WTC11 (cell line): ENCODE measurements around the gene SUGP2. TPM values are rescaled to one million over a fixed set of nuclear protein-coding genes. Genes with fewer than 3 reads are reported as not detected.

ENCODE experiments used
- ATAC-seq: fragments of 200-7000 bp; cut with Tn5 transposase; 2 replicates; pipeline ENCODE4 v1.10.0; 2021; ENCODE audit warnings: mild to moderate bottlenecking, moderate library complexity
- CTCF ChIA-PET: fragments of 300-600 bp; sonication (Branson Sonifier 250); formaldehyde crosslinking; loops from one replicate; lab custom pipeline; 2021; ENCODE audit warnings: antibody characterized with exemption; lab: Charles Lee
- POLR2A ChIA-PET: fragments of 350-600 bp; sonication (Branson Sonifier 250); formaldehyde crosslinking; loops from one replicate; lab custom pipeline; 2021; ENCODE audit warnings: antibody characterized with exemption; lab: Charles Lee
- DNase-seq: peaks from one replicate; pipeline ENCODE4 v3.0.0; 2021; ENCODE audit warnings: low spot score
- H3K27ac Mint-ChIP-seq: 2 replicates; pipeline ENCODE4 v1.8.0; 2021; ENCODE audit warnings: mixed read lengths
- H3K27me3 Mint-ChIP-seq: 2 replicates; pipeline ENCODE4 v1.8.0; 2021; ENCODE audit warnings: low read depth, mild to moderate bottlenecking, moderate library complexity, mixed read lengths
- H3K36me3 Mint-ChIP-seq: 2 replicates; pipeline ENCODE4 v1.8.0; 2021; ENCODE audit warnings: mixed read lengths
- H3K4me1 Mint-ChIP-seq: 2 replicates; pipeline ENCODE4 v1.8.0; 2022; ENCODE audit warnings: mixed read lengths
- H3K4me3 Mint-ChIP-seq: 2 replicates; pipeline ENCODE4 v1.8.0; 2021; ENCODE audit warnings: mild to moderate bottlenecking, moderate library complexity, mixed read lengths
- H3K9me3 Mint-ChIP-seq: 2 replicates; pipeline ENCODE4 v1.8.0; 2021; ENCODE audit warnings: mixed read lengths
- ATF1 ChIP-seq: sonication (generic); formaldehyde crosslinking; IDR thresholded peaks from 2 replicates; pipeline ENCODE4 v1.8.1; 2023; ENCODE audit warnings: mild to moderate bottlenecking, moderate library complexity, missing genetic modification reagents
- ATF2 ChIP-seq: sonication (generic); formaldehyde crosslinking; IDR thresholded peaks from 2 replicates; pipeline ENCODE4 v1.8.1; 2022; ENCODE audit warnings: low read depth, missing genetic modification reagents, borderline replicate concordance
- ATF3 ChIP-seq: sonication (generic); formaldehyde crosslinking; conservative IDR thresholded peaks from 2 replicates; pipeline ENCODE4 v1.8.1; 2022; ENCODE audit warnings: mild to moderate bottlenecking, missing genetic modification reagents
- CREM ChIP-seq: sonication (generic); formaldehyde crosslinking; IDR thresholded peaks from 2 replicates; pipeline ENCODE4 v1.8.1; 2022; ENCODE audit warnings: mild to moderate bottlenecking, missing genetic modification reagents, moderate library complexity
- ETV6 ChIP-seq: sonication (generic); formaldehyde crosslinking; IDR thresholded peaks from 2 replicates; pipeline ENCODE4 v1.8.1; 2022; ENCODE audit warnings: mild to moderate bottlenecking, missing genetic modification reagents
- HMGA2 ChIP-seq: fragments of 250-450 bp; sonication (Bioruptor Pico); IDR thresholded peaks from 2 replicates; pipeline ENCODE4 v1.4.0; 2021; ENCODE audit warnings: mild to moderate bottlenecking, moderate library complexity
- JAZF1 ChIP-seq: fragments of 250-450 bp; sonication (Bioruptor Pico); IDR thresholded peaks from 2 replicates; pipeline ENCODE4 v1.9.0; 2021; ENCODE audit warnings: moderate library complexity, mild to moderate bottlenecking, inconsistent platforms
- MLX ChIP-seq: sonication (generic); formaldehyde crosslinking; IDR thresholded peaks from 2 replicates; pipeline ENCODE4 v1.8.1; 2023; ENCODE audit warnings: mild to moderate bottlenecking, missing genetic modification reagents, moderate library complexity
- NFATC4 ChIP-seq: fragments of 250-450 bp; sonication (Bioruptor Pico); IDR thresholded peaks from 2 replicates; pipeline ENCODE4 v1.9.0; 2021; ENCODE audit warnings: mild to moderate bottlenecking
- NR1H2 ChIP-seq: sonication (generic); formaldehyde crosslinking; IDR thresholded peaks from 2 replicates; pipeline ENCODE4 v1.9.0; 2021; ENCODE audit warnings: mild to moderate bottlenecking, moderate library complexity, missing genetic modification reagents
- PRDM15 ChIP-seq: sonication (generic); formaldehyde crosslinking; IDR thresholded peaks from 2 replicates; pipeline ENCODE4 v1.8.0; 2022; ENCODE audit warnings: missing genetic modification reagents
- RELA ChIP-seq: sonication (generic); formaldehyde crosslinking; IDR thresholded peaks from 2 replicates; pipeline ENCODE4 v1.8.1; 2022; ENCODE audit warnings: missing genetic modification reagents, mild to moderate bottlenecking, borderline replicate concordance
- RORB ChIP-seq: fragments of 250-450 bp; sonication (Bioruptor Pico); IDR thresholded peaks from 2 replicates; pipeline ENCODE4 v1.9.0; 2021; ENCODE audit warnings: mild to moderate bottlenecking
- SMAD4 ChIP-seq: sonication (generic); formaldehyde crosslinking; IDR thresholded peaks from 2 replicates; pipeline ENCODE4 v1.8.0; 2022; ENCODE audit warnings: mild to moderate bottlenecking, missing genetic modification reagents
- SP1 ChIP-seq: sonication (generic); formaldehyde crosslinking; conservative IDR thresholded peaks from 2 replicates; pipeline ENCODE4 v1.8.1; 2022; ENCODE audit warnings: missing genetic modification reagents
- TEAD4 ChIP-seq: sonication (generic); formaldehyde crosslinking; IDR thresholded peaks from 2 replicates; pipeline ENCODE4 v1.8.0; 2022; ENCODE audit warnings: mild to moderate bottlenecking, missing genetic modification reagents
- TP53 ChIP-seq: sonication (generic); formaldehyde crosslinking; IDR thresholded peaks from 2 replicates; pipeline ENCODE4 v1.8.1; 2023; ENCODE audit warnings: mild to moderate bottlenecking, missing genetic modification reagents
- ZNF219 ChIP-seq: sonication (generic); formaldehyde crosslinking; IDR thresholded peaks from 2 replicates; pipeline ENCODE4 v1.8.0; 2023; ENCODE audit warnings: missing genetic modification reagents, mild to moderate bottlenecking, borderline replicate concordance
- ZNF232 ChIP-seq: sonication (generic); formaldehyde crosslinking; IDR thresholded peaks from 2 replicates; pipeline ENCODE4 v1.8.0; 2022; ENCODE audit warnings: mild to moderate bottlenecking, missing genetic modification reagents
- ZNF423 ChIP-seq: fragments of 250-450 bp; sonication (Bioruptor Pico); IDR thresholded peaks from 2 replicates; pipeline ENCODE4 v2.1.2; 2022; ENCODE audit warnings: mild to moderate bottlenecking, moderate library complexity
- total RNA-seq: library from RNA; stranded (reverse); gene quantifications from 3 replicates; pipeline ENCODE4 v1.2.3, GENCODE V29; 2021

SUGP2 gene
- total RNA-seq, 1 experiment from 2014 or later, result 160 TPM

- no peak overlapping the region for H3K4me3 Mint-ChIP-seq
- CTCF ChIA-PET, result interaction anchor here (0.6 to 1.2 kb wide), 5 partner anchors 11 to 125 kb away, joined by 3 to 6 read pairs (median 3); no protein-coding TSS in a partner anchor
- H3K9me3 Mint-ChIP-seq, result peaks cover 4% of the 10 kb centered on the region; the same call in 1 of the 2 replicates
- peaks cover 2% of the 10 kb centered on the region; the same call in 1 of the 2 replicates for H3K27me3 Mint-ChIP-seq
- ATAC-seq (no peak), DNase-seq (no peak)
- POLR2A ChIA-PET, result interaction anchor here (0.6 kb wide), 1 partner anchor 25 kb away, joined by 6 read pairs; no protein-coding TSS in a partner anchor
- H3K4me1 Mint-ChIP-seq, result peaks cover 2% of the 10 kb centered on the region; the same call in 1 of the 2 replicates
- H3K27ac Mint-ChIP-seq, result no peak overlapping the region
- TF ChIP-seq TEAD4, result no peak
- no peak for TF ChIP-seq TP53 (CRISPR knock-in tag)
- no peaks in the 10 kb centered on the region for H3K36me3 Mint-ChIP-seq
These were observed 61.0 kb downstream of the SUGP2 start for GRCh38 chr19:18972301-18972811.

GRCh38 chr19:18969931-18970659 is 63.2 kb downstream of the SUGP2 start:
- Mint-ChIP-seq H3K36me3 (no peaks in the 10 kb centered on the region), H3K27me3 (peaks cover 3% of the 10 kb centered on the region; the same call in 1 of the 2 replicates), H3K4me3 (no peak overlapping the region), H3K9me3 (peaks cover 4% of the 10 kb centered on the region; the same call in 1 of the 2 replicates), H3K4me1 (peaks cover 7% of the 10 kb centered on the region), H3K27ac (no peak overlapping the region)
- ChIA-PET POLR2A (no interaction called here), CTCF (interaction anchor here (1.4 kb wide), 1 partner anchor 8 kb away, joined by 4 read pairs; no protein-coding TSS in a partner anchor)
- DNase-seq (no peak), ATAC-seq (no peak)
- TF ChIP-seq ZNF232 (CRISPR knock-in tag) (no peak), ATF2 (CRISPR knock-in tag) (no peak), ATF1 (CRISPR knock-in tag) (no peak), ZNF423 (CRISPR knock-in tag) (no peak), TEAD4 (no peak), MLX (CRISPR knock-in tag) (no peak), ATF3 (no peak), RORB (CRISPR knock-in tag) (no peak), PRDM15 (CRISPR knock-in tag) (no peak), ZNF219 (CRISPR knock-in tag) (no peak), HMGA2 (no peak), SMAD4 (no peak), RELA (no peak), ETV6 (CRISPR knock-in tag) (no peak), NR1H2 (CRISPR knock-in tag) (no peak), NFATC4 (no peak), JAZF1 (no peak), CREM (CRISPR knock-in tag) (no peak), SP1 (CRISPR knock-in tag) (no peak)
